GM19438 (cell line): Measurements from ENCODE around the gene SARS1.

Experiments used
- ATAC-seq: cut with Tn5 transposase; IDR thresholded peaks from one replicate; pipeline ENCODE4 v1.9.1; 2021; ENCODE audit warnings: low read depth; ENCODE audit not compliant: unreplicated experiment

SARS1 gene

GRCh38 chr1:109191891-109192290, 21.8 kb upstream of the SARS1 start:
- no peak for ATAC-seq

- no peak for ATAC-seq
Measured at GRCh38 chr1:109192433-109192832, 21.3 kb upstream of the SARS1 start.

GRCh38 chr1:109193653-109194590, 19.8 kb upstream of the SARS1 start:
- ATAC-seq: no peak

GRCh38 chr1:109197158-109198042, 16.3 kb upstream of the SARS1 start:
- ATAC-seq: no peak

- no peak for ATAC-seq
Measured at GRCh38 chr1:109198043-109198695, 15.5 kb upstream of the SARS1 start.

GRCh38 chr1:109198745-109199144, 15.0 kb upstream of the SARS1 start:
- no peak for ATAC-seq

- no peak for ATAC-seq
Measured at GRCh38 chr1:109199710-109200109, 14.0 kb upstream of the SARS1 start.

- no peak for ATAC-seq
Measured at GRCh38 chr1:109201123-109201703, 12.5 kb upstream of the SARS1 start.

GRCh38 chr1:109204484-109204883, 9.2 kb upstream of the SARS1 start:
- no peak for ATAC-seq

- ATAC-seq: no peak
Measured at GRCh38 chr1:109206339-109206738, 7.4 kb upstream of the SARS1 start.

- no peak for ATAC-seq
Measured at GRCh38 chr1:109207467-109208103, 6.1 kb upstream of the SARS1 start.

- ATAC-seq: no peak
Measured at GRCh38 chr1:109208394-109208793, 5.3 kb upstream of the SARS1 start.

GRCh38 chr1:109208836-109209463, 4.8 kb upstream of the SARS1 start:
- ATAC-seq: no peak

GRCh38 chr1:109210058-109210457, 3.7 kb upstream of the SARS1 start:
- ATAC-seq: no peak

- no peak for ATAC-seq
Measured at GRCh38 chr1:109213345-109213823, 334 bp upstream of the SARS1 start.

- no peak for ATAC-seq
Measured at GRCh38 chr1:109214695-109215623, 1.2 kb downstream of the SARS1 start.

- no peak for ATAC-seq
Measured at GRCh38 chr1:109216662-109217061, 2.9 kb downstream of the SARS1 start.

- no peak for ATAC-seq
Measured at GRCh38 chr1:109218516-109218915, 4.8 kb downstream of the SARS1 start.
